ENCODE data around the gene VSX1.

Gene VSX1

DNA sequence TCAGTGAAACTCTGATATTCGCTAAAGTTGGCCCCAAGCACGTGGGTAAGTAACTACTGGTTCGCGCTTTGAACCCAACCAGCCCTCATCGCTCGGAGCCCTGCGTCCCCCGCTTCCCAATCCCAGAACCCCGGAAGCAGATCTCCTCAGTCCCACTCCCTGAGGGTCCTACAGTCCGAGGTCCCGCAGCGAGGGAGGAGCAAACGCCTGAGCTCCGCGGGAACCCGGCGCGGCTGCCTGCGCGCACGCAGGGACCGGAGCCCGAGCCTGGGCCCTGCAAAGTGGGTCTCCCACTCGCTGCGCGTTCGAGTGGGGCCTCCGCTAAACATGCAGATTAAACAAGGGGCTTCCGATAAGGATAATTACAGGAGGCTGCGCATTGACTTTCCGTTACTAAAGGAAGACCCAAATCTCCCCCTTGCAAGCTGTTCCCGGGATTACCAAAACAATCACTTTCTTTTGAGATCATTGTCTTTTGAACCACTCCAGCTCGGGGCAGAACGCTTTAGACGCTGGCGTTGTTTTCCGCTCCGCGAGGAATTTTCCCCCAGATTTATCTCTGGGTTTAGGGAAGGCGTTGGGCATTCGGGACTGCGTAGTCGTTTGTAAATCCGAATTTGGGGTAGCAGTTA lies 1.3 kb upstream of the VSX1 start:
- no peaks in the 10 kb centered on the region for H3K36me3 ChIP-seq (ENCODE audit: insufficient read depth)
- no peak overlapping the region for H2AFZ ChIP-seq (ENCODE audit: low read depth)
- H3K79me2 ChIP-seq (ENCODE audit: insufficient read depth, low read depth): no peaks in the 10 kb centered on the region
- no peaks in the 10 kb centered on the region for H3K27me3 ChIP-seq (ENCODE audit: insufficient read depth, low read depth)
- H3K4me1 ChIP-seq (ENCODE audit: low read depth, poor library complexity, severe bottlenecking): no peaks in the 10 kb centered on the region
- H3K4me2 ChIP-seq: no peak overlapping the region
- H3K9ac ChIP-seq: no peak overlapping the region
- no peak overlapping the region for H3K4me3 ChIP-seq (IDR thresholded peaks at IDR 0.05; ENCODE audit: insufficient read depth, low read depth, low read length)
- no peak overlapping the region for H3K27ac ChIP-seq
- H4K20me1 ChIP-seq (ENCODE audit: insufficient read depth): no peaks in the 10 kb centered on the region
- TF ChIP-seq, protein P1, sequence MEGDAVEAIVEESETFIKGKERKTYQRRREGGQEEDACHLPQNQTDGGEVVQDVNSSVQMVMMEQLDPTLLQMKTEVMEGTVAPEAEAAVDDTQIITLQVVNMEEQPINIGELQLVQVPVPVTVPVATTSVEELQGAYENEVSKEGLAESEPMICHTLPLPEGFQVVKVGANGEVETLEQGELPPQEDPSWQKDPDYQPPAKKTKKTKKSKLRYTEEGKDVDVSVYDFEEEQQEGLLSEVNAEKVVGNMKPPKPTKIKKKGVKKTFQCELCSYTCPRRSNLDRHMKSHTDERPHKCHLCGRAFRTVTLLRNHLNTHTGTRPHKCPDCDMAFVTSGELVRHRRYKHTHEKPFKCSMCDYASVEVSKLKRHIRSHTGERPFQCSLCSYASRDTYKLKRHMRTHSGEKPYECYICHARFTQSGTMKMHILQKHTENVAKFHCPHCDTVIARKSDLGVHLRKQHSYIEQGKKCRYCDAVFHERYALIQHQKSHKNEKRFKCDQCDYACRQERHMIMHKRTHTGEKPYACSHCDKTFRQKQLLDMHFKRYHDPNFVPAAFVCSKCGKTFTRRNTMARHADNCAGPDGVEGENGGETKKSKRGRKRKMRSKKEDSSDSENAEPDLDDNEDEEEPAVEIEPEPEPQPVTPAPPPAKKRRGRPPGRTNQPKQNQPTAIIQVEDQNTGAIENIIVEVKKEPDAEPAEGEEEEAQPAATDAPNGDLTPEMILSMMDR (conservative IDR thresholded peaks at IDR 0.05; ENCODE audit: low read depth, low read length): no peak

DNA sequence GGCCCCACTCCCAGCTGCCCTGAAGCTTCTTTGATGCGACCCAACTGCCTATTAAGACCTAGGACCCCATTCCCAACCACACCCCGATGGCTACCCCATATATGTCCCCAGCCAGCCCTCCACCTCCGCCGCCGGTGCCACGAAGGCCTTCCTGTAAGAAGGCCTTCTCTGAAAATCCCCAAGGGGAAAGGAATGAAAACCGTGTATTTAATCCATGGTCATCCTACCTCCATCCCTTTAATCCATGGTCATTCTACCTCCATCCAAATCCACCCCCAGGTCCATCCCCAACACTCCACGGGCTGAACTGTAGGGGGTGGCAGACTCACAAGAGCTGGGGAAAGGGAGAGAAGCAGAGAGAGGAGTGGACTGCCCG lies 545 bp upstream of the VSX1 start:
- no peak overlapping the region for H3K9ac ChIP-seq
- TF ChIP-seq, protein P1 (conservative IDR thresholded peaks at IDR 0.05; ENCODE audit: low read depth, low read length): no peak
- H3K4me1 ChIP-seq (ENCODE audit: low read depth, poor library complexity, severe bottlenecking): no peaks in the 10 kb centered on the region
- H3K79me2 ChIP-seq (ENCODE audit: insufficient read depth, low read depth): no peaks in the 10 kb centered on the region
- no peak overlapping the region for H2AFZ ChIP-seq (ENCODE audit: low read depth)
- H3K4me2 ChIP-seq: no peak overlapping the region
- no peaks in the 10 kb centered on the region for H4K20me1 ChIP-seq (ENCODE audit: insufficient read depth)
- no peaks in the 10 kb centered on the region for H3K36me3 ChIP-seq (ENCODE audit: insufficient read depth)
- no peak overlapping the region for H3K27ac ChIP-seq
- no peak overlapping the region for H3K4me3 ChIP-seq (IDR thresholded peaks at IDR 0.05; ENCODE audit: insufficient read depth, low read depth, low read length)
- H3K27me3 ChIP-seq (ENCODE audit: insufficient read depth, low read depth): no peaks in the 10 kb centered on the region

DNA sequence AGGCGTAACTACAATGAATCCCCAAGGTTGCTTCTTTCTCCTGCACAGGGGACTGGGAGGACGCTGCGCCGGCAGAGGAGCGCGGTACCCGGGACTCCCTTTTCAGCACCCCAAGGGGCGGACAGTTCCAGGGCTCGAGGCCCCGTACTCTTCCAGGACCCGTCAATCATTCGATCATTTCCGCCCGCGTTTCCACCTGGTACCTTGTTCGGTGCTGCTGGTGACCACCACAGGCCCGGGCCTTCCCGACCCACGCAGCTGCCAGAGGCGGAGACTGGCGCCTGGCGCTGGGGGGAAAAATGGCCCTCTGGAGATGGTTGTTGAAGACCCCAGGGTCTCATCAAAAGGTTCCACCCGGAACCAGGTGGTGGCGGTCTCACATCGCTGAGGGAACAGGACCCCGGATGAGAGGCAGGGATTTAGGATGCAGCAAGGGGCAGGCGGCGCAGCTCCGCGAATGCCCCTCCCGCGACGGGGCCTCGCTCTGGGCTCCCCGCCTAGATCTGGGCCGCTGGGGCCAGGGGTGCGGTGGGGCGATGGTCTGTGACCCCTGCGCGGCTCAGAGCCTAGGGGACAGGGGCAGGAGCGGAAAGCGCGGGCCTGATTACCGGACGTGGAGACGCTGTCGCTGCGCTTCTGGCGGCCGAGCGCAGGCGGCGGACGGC lies 744 bp downstream of the VSX1 start:
- Histone ChIP-seq H3K9ac (no peak overlapping the region), H3K36me3 (ENCODE audit: insufficient read depth) (no peaks in the 10 kb centered on the region), H3K27me3 (ENCODE audit: insufficient read depth, low read depth) (no peaks in the 10 kb centered on the region), H3K4me3 (IDR thresholded peaks at IDR 0.05; ENCODE audit: insufficient read depth, low read depth, low read length) (no peak overlapping the region), H4K20me1 (ENCODE audit: insufficient read depth) (no peaks in the 10 kb centered on the region), H3K79me2 (ENCODE audit: insufficient read depth, low read depth) (no peaks in the 10 kb centered on the region), H2AFZ (ENCODE audit: low read depth) (no peak overlapping the region), H3K4me1 (ENCODE audit: low read depth, poor library complexity, severe bottlenecking) (peaks cover 11% of the 10 kb centered on the region), H3K27ac (no peak overlapping the region), H3K4me2 (no peak overlapping the region)
- TF ChIP-seq, protein P1 (conservative IDR thresholded peaks at IDR 0.05; ENCODE audit: low read depth, low read length): no peak

GRCh38 chr20:25079171-25079570 lies 2.8 kb downstream of the VSX1 start:
- no peaks in the 10 kb centered on the region for H3K27me3 ChIP-seq (ENCODE audit: insufficient read depth, low read depth)

More at GRCh38 chr20:25079171-25079570, 2.8 kb downstream of the VSX1 start:
- Histone ChIP-seq H3K9ac (no peak overlapping the region), H2AFZ (ENCODE audit: low read depth) (no peak overlapping the region), H3K27ac (no peak overlapping the region), H4K20me1 (ENCODE audit: insufficient read depth) (no peaks in the 10 kb centered on the region), H3K36me3 (ENCODE audit: insufficient read depth) (no peaks in the 10 kb centered on the region), H3K4me3 (IDR thresholded peaks at IDR 0.05; ENCODE audit: insufficient read depth, low read depth, low read length) (no peak overlapping the region), H3K4me1 (ENCODE audit: low read depth, poor library complexity, severe bottlenecking) (peaks cover 16% of the 10 kb centered on the region), H3K79me2 (ENCODE audit: insufficient read depth, low read depth) (no peaks in the 10 kb centered on the region), H3K4me2 (no peak overlapping the region)
- TF ChIP-seq, protein P1 (conservative IDR thresholded peaks at IDR 0.05; ENCODE audit: low read depth, low read length): no peak
